K562 (cell line): ENCODE data around the gene MAD1L1. TPM values are rescaled to one million over a fixed set of nuclear protein-coding genes. Genes with fewer than 3 reads are reported as not detected.

Source experiments
- ATAC-seq: fragments of 200-7000 bp; cut with Tn5 transposase; 3 replicates; pipeline ENCODE4 v1.9.1; 2020; ENCODE audit warnings: moderate library complexity
- BruUV-seq: library from RNA; stranded (reverse); fragments of 400-500 nt; replicated peaks from 2 replicates; lab custom pipeline; 2021; lab: Mats Ljungman, UMichigan
- CTCF ChIA-PET: fragments of 300-600 bp; formaldehyde crosslinking; extraction: SDS; loops from one replicate; lab custom pipeline; 2021; ENCODE audit warnings: low intra/inter-chr PET ratio; lab: Yijun Ruan, JAX
- POLR2A ChIA-PET: fragments of 300-600, 350-650 bp; sonication (Branson Sonifier 250); formaldehyde crosslinking; extraction: SDS; loops from one replicate; lab custom pipeline; 2021; ENCODE audit warnings: antibody characterized with exemption, inconsistent platforms; lab: Yijun Ruan, JAX
- DNase-seq, 4 experiments: peaks; one replicate each; pipeline versions ENCODE4 v3.0.0 to v3.0.0-alpha.2; 2011 to 2018; ENCODE audit warnings: low spot score in 3 of 4, mixed read lengths in 3 of 4; ENCODE audit errors: extremely low read depth in 1 of 4
- FAIRE-seq: peaks from 2 replicates; lab custom pipeline; 2011; peaks lifted over from hg19 to GRCh38; lab: Jason Lieb, UNC
- H2AFZ ChIP-seq: 2 replicates; pipeline ENCODE4 v1.6.0; 2011; ENCODE audit warnings: low read depth, low read length, control low read depth, inconsistent platforms
- H3K27ac ChIP-seq: fragments of 200-600 bp; 3 replicates; pipeline ENCODE4 v1.8.0; 2011; ENCODE audit warnings: low read depth, mild to moderate bottlenecking, control low read depth, inconsistent platforms, low read length, moderate library complexity, mixed read lengths; ENCODE audit errors: extremely low read depth
- H3K27me3 ChIP-seq, 2 experiments: fragments of 300-600 bp in 1 of 2; 2 replicates in 1 of 2; 3 replicates in 1 of 2; pipeline versions ENCODE4 v1.6.0 to v1.8.0; 2011; ENCODE audit warnings: inconsistent platforms in 2 of 2, low read length in 2 of 2, mild to moderate bottlenecking in 1 of 2, mixed read lengths in 1 of 2, moderate library complexity in 1 of 2; ENCODE audit not compliant: control insufficient read depth in 2 of 2, insufficient read depth in 2 of 2
- H3K36me3 ChIP-seq: fragments of 300-600 bp; 3 replicates; pipeline ENCODE4 v1.8.0; 2011; ENCODE audit warnings: mild to moderate bottlenecking, low read length, inconsistent platforms; ENCODE audit not compliant: control insufficient read depth, insufficient read depth
- H3K4me1 ChIP-seq, 2 experiments: fragments of 200-600 bp in 1 of 2; replicated peaks in 1 of 2; 2 replicates in 1 of 2; 3 replicates in 1 of 2; pipeline versions ENCODE4 v1.5.1 to v1.8.0; 2011; ENCODE audit warnings: inconsistent platforms in 2 of 2, low read length in 2 of 2, mild to moderate bottlenecking in 1 of 2, mixed read lengths in 1 of 2, moderate library complexity in 1 of 2; ENCODE audit not compliant: control insufficient read depth in 2 of 2, insufficient read depth in 2 of 2
- H3K4me2 ChIP-seq: 2 replicates; pipeline ENCODE4 v1.6.1; 2011; ENCODE audit warnings: low read length, control low read depth, inconsistent platforms, mixed read lengths; ENCODE audit not compliant: insufficient read depth
- H3K4me3 ChIP-seq: fragments of 200-600 bp; sonication (generic), shearing (Covaris generic); 2 replicates; pipeline ENCODE4 v1.5.1; 2016; ENCODE audit warnings: control low read depth, inconsistent platforms
- H3K79me2 ChIP-seq: fragments of 200-600 bp; 3 replicates; pipeline ENCODE4 v1.8.0; 2011; ENCODE audit warnings: low read length, inconsistent platforms; ENCODE audit not compliant: control insufficient read depth, insufficient read depth
- H3K9ac ChIP-seq, 2 experiments: 2 replicates each; pipeline versions ENCODE4 v1.6.0 to v1.6.1; 2011; ENCODE audit warnings: low read depth in 2 of 2, low read length in 2 of 2, control low read depth in 1 of 2, inconsistent platforms in 1 of 2, mild to moderate bottlenecking in 1 of 2, mixed read lengths in 1 of 2; ENCODE audit not compliant: insufficient read depth in 1 of 2
- H3K9me1 ChIP-seq: one replicate; pipeline ENCODE4 v1.6.0; 2011; ENCODE audit warnings: inconsistent platforms, mild to moderate bottlenecking, low read length, moderate library complexity; ENCODE audit not compliant: control insufficient read depth, insufficient read depth
- H3K9me3 ChIP-seq: replicated peaks from 2 replicates; pipeline ENCODE4 v1.5.1; 2011; ENCODE audit warnings: low read depth, low read length, inconsistent platforms; ENCODE audit not compliant: control insufficient read depth, insufficient read depth
- H4K20me1 ChIP-seq: replicated peaks from 2 replicates; pipeline ENCODE4 v1.6.1; 2011; ENCODE audit warnings: low read length, inconsistent platforms, mixed read lengths; ENCODE audit not compliant: control insufficient read depth, insufficient read depth
- CSDE1 ChIP-seq, 2 experiments: fragments of 450-650 bp; IDR thresholded peaks; 2 replicates each; pipeline ENCODE4 v1.6.1; 2016; ENCODE audit warnings: mild to moderate bottlenecking in 1 of 2
- MAX ChIP-seq: sonication (generic); formaldehyde crosslinking; IDR thresholded peaks from 2 replicates; pipeline ENCODE4 v1.9.0; 2022; ENCODE audit warnings: mild to moderate bottlenecking, missing genetic modification reagents
- NR2F6 ChIP-seq: fragments of 450-650 bp; formaldehyde crosslinking; IDR thresholded peaks from 2 replicates; pipeline ENCODE4 v1.4.0; 2020; ENCODE audit warnings: mild to moderate bottlenecking
- RFX1 ChIP-seq: fragments of 450-650 bp; IDR thresholded peaks from 2 replicates; pipeline ENCODE4 v1.6.1; 2016; ENCODE audit warnings: mild to moderate bottlenecking, moderate library complexity
- ZNF311 ChIP-seq: fragments of 250-450 bp; sonication (Bioruptor Pico); IDR thresholded peaks from 2 replicates; pipeline ENCODE4 v1.4.0; 2020; ENCODE audit warnings: mild to moderate bottlenecking, moderate library complexity
- WGBS: fragments of 100-300 bp; shearing (Covaris generic); methylation state at CpG from one replicate; pipeline ENCODE4 v1.1.6; 2016; ENCODE audit warnings: low coverage, mixed read lengths; ENCODE audit not compliant: insufficient coverage; ENCODE audit errors: missing lambda C conversion rate; 5-methylcytosine and 5-hydroxymethylcytosine counted together
- in situ Hi-C: fragments of 300-500 bp; cut with MboI; formaldehyde crosslinking; loops from 4 replicates; pipeline ENCODE4 v1.15.0; 2018; ENCODE audit warnings: inconsistent platforms, mixed read lengths
- intact Hi-C: fragments of 100-400 bp; cut with micrococcal nuclease; formaldehyde crosslinking; loops from 2 replicates; pipeline ENCODE4 v1.14.2; 2022
- polyA plus RNA-seq, 8 experiments: library from polyadenylated mRNA; depleted of rRNA in 4 of 8; stranded (reverse) in 5 of 8; unstranded in 3 of 8; fragments of >200 nt; fragmentation: Nextera tagmentation in 2 of 8; fragmentation: Illumina TruSeq in 1 of 8; extraction: Ambion mirVana in 2 of 8; extraction: Trizol in 1 of 8; gene quantifications; 2 replicates each; pipeline versions ENCODE4 v1.2.1 to v1.2.3, GENCODE V29; 2011 to 2014; ENCODE audit warnings: inconsistent platforms in 1 of 8, missing spikeins in 1 of 8
- total RNA-seq, 7 experiments: library from RNA; depleted of rRNA in 6 of 7; stranded (reverse); fragments of >200 nt in 6 of 7; fragmentation: Illumina TruSeq in 2 of 7; extraction: Trizol in 2 of 7; gene quantifications; 2 replicates each; pipeline versions ENCODE4 v1.2.1 to v1.2.3, GENCODE V29; 2011 to 2021; ENCODE audit warnings: low replicate concordance in 1 of 7

MAD1L1 gene
- total and polyA plus RNA-seq, 9 of the 15 experiments (the other 6 are each of a cell fraction or from before 2014, with no cell fraction given): 1.7 to 89.7 (median 18.0) TPM

- TF ChIP-seq CSDE1 (IDR thresholded peaks at IDR 0.05): no peak
- TF ChIP-seq, all 486 proteins: peak for 0
These were observed 199.8 kb downstream of the MAD1L1 start (continued) for GRCh38 chr7:2032876-2033407.

DNA sequence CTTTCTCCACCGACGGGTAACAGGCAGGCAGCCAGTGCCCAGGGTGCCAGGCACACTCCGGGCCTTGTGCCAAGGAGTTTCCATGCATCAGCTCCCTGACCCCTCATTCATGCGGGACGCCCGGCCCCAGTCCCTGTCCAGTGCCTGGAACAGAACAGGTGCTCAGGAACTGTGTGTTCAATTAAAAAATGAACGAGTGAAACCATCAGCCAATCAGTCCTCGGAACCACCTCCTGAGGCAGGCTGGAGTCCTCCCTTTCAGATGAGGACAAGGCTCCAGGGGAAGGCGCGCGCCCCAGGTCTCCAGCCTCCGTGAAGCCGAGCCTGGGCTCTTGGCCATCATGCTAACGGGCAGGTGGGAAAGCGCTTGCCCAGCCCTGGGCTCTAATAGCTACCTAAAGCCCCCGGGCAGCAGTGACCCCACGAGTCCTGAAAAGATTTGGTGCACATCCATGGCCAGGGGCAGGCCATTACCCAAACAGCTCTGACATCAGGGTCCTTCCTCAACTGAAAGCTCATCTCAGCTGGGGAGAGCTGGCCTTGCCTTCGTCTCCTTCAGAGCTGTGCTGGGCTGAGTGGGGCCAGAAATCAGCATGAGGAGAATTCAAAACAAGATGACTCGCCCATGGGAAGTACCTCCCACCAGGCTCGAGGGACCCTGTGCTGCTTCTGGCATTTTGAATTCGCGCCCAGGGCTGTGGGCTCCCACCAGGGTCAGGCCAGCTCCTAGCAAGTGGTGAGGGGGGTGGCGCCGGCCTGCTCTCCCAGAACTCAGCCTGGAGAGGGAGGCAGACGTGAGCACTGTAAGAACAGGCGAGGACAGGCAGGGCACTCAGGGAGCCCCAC is 200.5 kb downstream of the MAD1L1 start:
- ChIA-PET POLR2A (interaction anchor here (0.6 kb wide), 1 partner anchor 9 kb away, joined by 3 read pairs; no protein-coding TSS in a partner anchor), CTCF (no interaction called here)
- H3K9me3 ChIP-seq: peaks cover 8% of the 10 kb centered on the region
- H3K27me3 ChIP-seq: no peaks in the 10 kb centered on the region
- peaks cover 13 to 47% of the 10 kb centered on the region in 2 experiments for H3K4me1 ChIP-seq
- no peak overlapping the region for H3K4me2 ChIP-seq
- H3K79me2 ChIP-seq: no peaks in the 10 kb centered on the region; the same call in 1 of the 3 replicates
- no peak for FAIRE-seq
- no peak overlapping the region for H3K27ac ChIP-seq
- no peaks in the 10 kb centered on the region for H4K20me1 ChIP-seq
- ATAC-seq: no peak; the same call in 2 of the 3 replicates
- intact Hi-C loops: no loop called here
- BruUV-seq: no TSS peak
- H3K36me3 ChIP-seq: no peaks in the 10 kb centered on the region; the same call in 2 of the 3 replicates
- H3K9me1 ChIP-seq: no peaks in the 10 kb centered on the region
- no peak overlapping the region for H2AFZ ChIP-seq
- in situ Hi-C loops: no loop called here
- WGBS: 86% methylated on average over 26 of the region's 26 CpGs
- DNase-seq: no peak
- H3K9ac ChIP-seq: peak overlapping the region in 1 of 2 experiments; percentile 76; a peak in 2 of 4 replicates
- H3K4me3 ChIP-seq: no peak overlapping the region
- TF ChIP-seq ZNF311 (CRISPR knock-in tag) (no peak), NR2F6 (CRISPR knock-in tag) (no peak), MAX (CRISPR knock-in tag) (0 out of 2 replicates have a peak, but pooled peaks have one; percentile 23), RFX1 (no peak)
